ENCODE measurements around the gene RABGAP1.

RABGAP1 gene

DNA sequence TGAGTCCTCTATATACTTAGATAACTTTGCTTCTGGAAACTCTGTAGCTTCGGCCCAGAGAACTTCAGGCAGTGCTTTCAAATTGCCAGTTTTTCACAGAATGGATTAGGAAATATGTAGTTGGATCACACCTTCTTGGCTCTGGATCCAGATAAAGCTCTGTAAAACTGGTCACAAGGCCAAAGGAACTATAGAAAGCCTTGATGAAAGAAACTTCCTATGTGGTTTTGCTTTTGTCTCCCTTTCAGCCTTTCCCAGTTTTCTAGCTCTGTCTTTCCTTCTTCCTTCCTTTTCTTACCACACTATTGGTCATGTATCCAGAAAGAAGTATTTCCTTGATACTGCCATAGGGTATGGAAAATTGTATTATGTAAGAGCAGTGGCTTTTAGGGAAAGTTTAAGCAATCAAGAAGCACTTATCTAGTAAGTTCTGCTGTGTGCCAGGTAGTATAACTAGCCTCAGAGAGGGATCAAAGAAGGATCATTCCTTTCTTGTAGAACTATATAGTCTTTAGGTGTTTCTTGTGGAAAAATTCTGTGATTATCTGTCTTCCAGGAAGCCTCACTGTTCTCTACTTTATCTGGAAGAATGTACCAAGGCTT, 98.9 kb downstream of the RABGAP1 start:
- no peaks in the 10 kb centered on the region for H3K9me3 Mint-ChIP-seq

DNA sequence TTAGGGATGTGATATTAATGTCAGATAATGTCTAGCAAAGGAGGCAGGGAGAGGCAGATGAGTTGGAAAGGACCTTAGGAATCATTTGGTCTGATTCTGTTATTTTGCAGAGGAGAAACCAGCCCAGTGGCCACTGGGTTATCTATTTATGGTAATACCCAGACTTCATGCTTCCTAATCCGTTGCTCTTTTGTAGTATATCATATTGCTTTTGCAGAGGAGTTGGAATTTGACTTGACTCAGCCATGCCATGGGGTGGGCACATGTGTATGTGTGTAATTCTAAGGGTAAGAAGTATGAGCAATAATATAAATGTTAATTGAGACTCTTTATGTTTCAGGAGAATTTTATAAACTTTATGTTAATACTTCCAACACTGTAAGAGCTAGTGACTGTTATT, 100.0 kb downstream of the RABGAP1 start:
- Mint-ChIP-seq H3K4me1 (ENCODE audit: low read depth) (peaks cover 5% of the 10 kb centered on the region), H3K9me3 (no peaks in the 10 kb centered on the region), H3K36me3 (ENCODE audit: low read depth) (peaks cover 42% of the 10 kb centered on the region), H3K4me3 (no peak overlapping the region), H3K27me3 (no peaks in the 10 kb centered on the region), H3K27ac (no peak overlapping the region)
- no peak for DNase-seq

More for the DNA sequence above, 98.9 kb downstream of the RABGAP1 start:
- Mint-ChIP-seq H3K36me3 (ENCODE audit: low read depth) (peaks cover 50% of the 10 kb centered on the region), H3K27ac (no peak overlapping the region), H3K4me1 (ENCODE audit: low read depth) (peaks cover 5% of the 10 kb centered on the region), H3K27me3 (no peaks in the 10 kb centered on the region), H3K4me3 (no peak overlapping the region)
- no peak for DNase-seq

- Mint-ChIP-seq H3K4me3 (no peak overlapping the region), H3K36me3 (ENCODE audit: low read depth) (peaks cover 42% of the 10 kb centered on the region), H3K9me3 (no peaks in the 10 kb centered on the region), H3K4me1 (ENCODE audit: low read depth) (peaks cover 5% of the 10 kb centered on the region), H3K27ac (no peak overlapping the region), H3K27me3 (no peaks in the 10 kb centered on the region)
- DNase-seq = no peak
These were observed 100.7 kb downstream of the RABGAP1 start for GRCh38 chr9:123041489-123041888.

- Mint-ChIP-seq H3K36me3 (ENCODE audit: low read depth) (peaks cover 35% of the 10 kb centered on the region), H3K4me1 (ENCODE audit: low read depth) (no peaks in the 10 kb centered on the region), H3K4me3 (no peak overlapping the region), H3K9me3 (no peaks in the 10 kb centered on the region), H3K27ac (no peak overlapping the region), H3K27me3 (no peaks in the 10 kb centered on the region)
- DNase-seq = no peak
These were observed 102.5 kb downstream of the RABGAP1 start for GRCh38 chr9:123043081-123043939.

- no peak for DNase-seq
- Mint-ChIP-seq H3K9me3 (no peaks in the 10 kb centered on the region), H3K36me3 (ENCODE audit: low read depth) (peaks cover 35% of the 10 kb centered on the region), H3K4me3 (no peak overlapping the region), H3K4me1 (ENCODE audit: low read depth) (no peaks in the 10 kb centered on the region), H3K27ac (no peak overlapping the region), H3K27me3 (no peaks in the 10 kb centered on the region)
These were observed 103.8 kb downstream of the RABGAP1 start for GRCh38 chr9:123044586-123044985.

DNA sequence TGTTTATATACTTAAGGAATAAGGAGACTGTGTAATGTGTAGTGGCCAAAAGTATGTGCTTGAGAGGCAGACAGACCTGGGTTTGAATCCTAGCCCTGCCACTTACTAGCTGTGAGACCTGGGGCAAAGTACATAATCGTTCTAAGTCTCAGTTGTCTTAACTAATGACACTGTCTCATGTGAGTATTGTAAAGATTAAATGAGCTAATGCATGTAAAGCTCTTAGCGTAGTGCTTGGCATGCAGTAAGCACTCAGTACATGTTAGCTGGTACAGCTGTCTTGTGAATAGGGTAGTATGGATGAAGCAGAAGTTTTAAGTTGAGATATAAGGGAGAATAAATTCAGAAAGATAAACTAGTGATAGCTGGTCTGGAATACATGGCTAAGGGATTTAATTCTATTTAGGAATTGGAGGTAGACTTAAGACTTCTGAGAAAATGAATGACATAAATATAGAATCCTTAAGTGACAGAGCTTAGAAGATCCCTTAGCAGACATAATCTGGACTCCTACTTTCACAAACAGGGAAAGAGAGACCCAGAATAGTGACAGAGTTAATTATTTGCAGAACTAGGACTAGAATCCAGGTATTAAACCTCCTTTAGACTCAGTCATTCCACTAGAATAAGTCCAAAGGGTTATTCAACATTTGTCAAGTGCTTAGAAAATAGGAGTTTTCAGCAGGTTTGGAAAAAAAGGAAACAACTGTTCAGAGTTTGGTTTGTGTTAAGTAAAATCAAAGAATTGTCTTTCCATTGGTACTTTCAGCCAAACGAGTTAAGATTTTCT, 105.8 kb downstream of the RABGAP1 start:
- DNase-seq = no peak
- no peak overlapping the region for H3K4me3 Mint-ChIP-seq

GRCh38 chr9:123048748-123049147, 107.9 kb downstream of the RABGAP1 start:
- H3K36me3 Mint-ChIP-seq (ENCODE audit: low read depth) = peaks cover 29% of the 10 kb centered on the region

More for the DNA sequence above, 105.8 kb downstream of the RABGAP1 start:
- H3K9me3 Mint-ChIP-seq = no peaks in the 10 kb centered on the region
- H3K4me1 Mint-ChIP-seq (ENCODE audit: low read depth) = no peaks in the 10 kb centered on the region
- H3K27me3 Mint-ChIP-seq = no peaks in the 10 kb centered on the region
- H3K36me3 Mint-ChIP-seq (ENCODE audit: low read depth) = peaks cover 41% of the 10 kb centered on the region
- H3K27ac Mint-ChIP-seq = no peak overlapping the region

DNA sequence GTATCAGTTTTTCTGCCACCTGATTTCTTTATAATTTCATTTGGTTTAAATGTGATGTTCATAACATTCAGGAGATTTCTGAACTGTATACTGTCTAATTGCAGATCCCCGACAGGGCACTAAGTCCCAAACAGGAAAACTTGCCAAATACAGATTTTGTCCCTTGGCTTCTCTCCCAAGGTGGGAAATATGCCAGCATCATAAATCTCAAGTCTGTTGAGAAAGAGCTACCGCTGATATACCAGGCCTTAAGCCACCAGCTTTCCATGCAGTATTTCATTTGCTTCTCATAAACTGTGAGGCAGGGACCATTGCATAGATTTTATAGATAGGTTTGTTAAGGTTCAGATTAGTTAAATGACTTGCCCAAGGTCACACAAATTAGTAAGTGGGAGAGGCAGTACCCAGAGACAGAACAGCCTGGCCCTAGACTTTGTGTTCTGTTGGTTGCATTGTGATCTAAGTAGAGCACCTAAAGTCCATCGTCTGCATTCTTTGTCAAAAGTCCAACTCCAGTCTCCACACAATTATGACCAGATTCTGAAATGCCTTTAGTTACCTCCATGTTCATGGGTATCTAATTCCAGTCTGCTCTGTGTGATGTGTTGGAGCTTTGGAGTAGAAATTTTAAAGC, 108.9 kb downstream of the RABGAP1 start:
- Mint-ChIP-seq H3K4me1 (ENCODE audit: low read depth) (peaks cover 1% of the 10 kb centered on the region), H3K4me3 (no peak overlapping the region), H3K27me3 (no peaks in the 10 kb centered on the region), H3K9me3 (no peaks in the 10 kb centered on the region), H3K36me3 (ENCODE audit: low read depth) (peaks cover 29% of the 10 kb centered on the region), H3K27ac (no peak overlapping the region)
- DNase-seq = no peak

More at GRCh38 chr9:123048748-123049147, 107.9 kb downstream of the RABGAP1 start:
- DNase-seq = no peak
- H3K27ac Mint-ChIP-seq = no peak overlapping the region
- no peaks in the 10 kb centered on the region for H3K27me3 Mint-ChIP-seq
- peaks cover 1% of the 10 kb centered on the region for H3K4me1 Mint-ChIP-seq (ENCODE audit: low read depth)
- no peaks in the 10 kb centered on the region for H3K9me3 Mint-ChIP-seq
- H3K4me3 Mint-ChIP-seq = no peak overlapping the region

GRCh38 chr9:123053046-123053445, 112.2 kb downstream of the RABGAP1 start:
- H3K27ac Mint-ChIP-seq = no peak overlapping the region
- peaks cover 1% of the 10 kb centered on the region for H3K4me1 Mint-ChIP-seq (ENCODE audit: low read depth)
- H3K4me3 Mint-ChIP-seq = no peak overlapping the region
- no peaks in the 10 kb centered on the region for H3K27me3 Mint-ChIP-seq
- H3K36me3 Mint-ChIP-seq (ENCODE audit: low read depth) = peaks cover 37% of the 10 kb centered on the region
- no peaks in the 10 kb centered on the region for H3K9me3 Mint-ChIP-seq
- DNase-seq = no peak

- peaks cover 1% of the 10 kb centered on the region for H3K4me1 Mint-ChIP-seq (ENCODE audit: low read depth)
- H3K27me3 Mint-ChIP-seq = no peaks in the 10 kb centered on the region
- H3K9me3 Mint-ChIP-seq = no peaks in the 10 kb centered on the region
- no peak overlapping the region for H3K27ac Mint-ChIP-seq
- DNase-seq = no peak
- H3K4me3 Mint-ChIP-seq = no peak overlapping the region
- H3K36me3 Mint-ChIP-seq (ENCODE audit: low read depth) = peaks cover 37% of the 10 kb centered on the region
These were observed 112.9 kb downstream of the RABGAP1 start for GRCh38 chr9:123053711-123054110.

- H3K27ac Mint-ChIP-seq = no peak overlapping the region
- H3K9me3 Mint-ChIP-seq = no peaks in the 10 kb centered on the region
- no peaks in the 10 kb centered on the region for H3K27me3 Mint-ChIP-seq
- peaks cover 5% of the 10 kb centered on the region for H3K4me1 Mint-ChIP-seq (ENCODE audit: low read depth)
- H3K36me3 Mint-ChIP-seq (ENCODE audit: low read depth) = peaks cover 16% of the 10 kb centered on the region
- no peak for DNase-seq
- no peak overlapping the region for H3K4me3 Mint-ChIP-seq
These were observed 118.0 kb downstream of the RABGAP1 start for GRCh38 chr9:123058834-123059233.

GRCh38 chr9:123059472-123060220, 118.8 kb downstream of the RABGAP1 start:
- Mint-ChIP-seq H3K27ac (no peak overlapping the region), H3K36me3 (ENCODE audit: low read depth) (peaks cover 16% of the 10 kb centered on the region), H3K9me3 (no peaks in the 10 kb centered on the region), H3K4me3 (no peak overlapping the region), H3K27me3 (no peaks in the 10 kb centered on the region), H3K4me1 (ENCODE audit: low read depth) (peaks cover 5% of the 10 kb centered on the region)
- no peak for DNase-seq

DNA sequence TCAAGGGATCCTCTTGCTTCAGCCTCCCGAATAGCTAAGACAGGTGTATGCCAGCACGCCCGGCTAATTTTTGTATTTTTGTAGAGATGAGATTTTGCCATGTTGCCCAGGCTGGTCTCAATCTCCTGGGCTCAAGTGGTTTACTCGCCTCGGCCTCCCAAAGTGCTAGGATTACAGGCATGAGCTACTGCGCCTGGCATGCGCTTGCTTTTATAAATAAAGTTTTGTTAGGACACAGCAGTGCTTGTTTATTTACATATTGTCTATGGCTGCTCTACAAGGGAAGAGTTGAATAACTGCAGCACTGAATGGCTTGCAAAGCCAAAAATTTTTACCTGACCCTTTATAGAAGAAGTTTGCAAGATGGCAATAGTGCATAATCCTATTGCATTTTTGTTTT, 120.4 kb downstream of the RABGAP1 start:
- Mint-ChIP-seq H3K27ac (no peak overlapping the region), H3K4me3 (no peak overlapping the region), H3K9me3 (no peaks in the 10 kb centered on the region), H3K27me3 (no peaks in the 10 kb centered on the region), H3K36me3 (ENCODE audit: low read depth) (peaks cover 20% of the 10 kb centered on the region), H3K4me1 (ENCODE audit: low read depth) (peaks cover 5% of the 10 kb centered on the region)
- DNase-seq = no peak

Data from activated T-cell treated with anti-CD3 and anti-CD28 coated beads, Interleukin-2, amount 50 U/mL, for 24 hours (primary cell).